Nephron (organoid): ENCODE results near the gene ANKIB1.

Experiments
- H3K27ac Mint-ChIP-seq, 3 experiments: 2 replicates each; pipeline ENCODE4 v1.8.0; 2020; ENCODE audit warnings: mixed read lengths in 3 of 3, mild to moderate bottlenecking in 2 of 3, moderate library complexity in 1 of 3
- H3K27me3 Mint-ChIP-seq: 2 replicates; pipeline ENCODE4 v1.8.0; 2021; ENCODE audit warnings: low read depth, mild to moderate bottlenecking, moderate library complexity, mixed read lengths
- H3K36me3 Mint-ChIP-seq: 2 replicates; pipeline ENCODE4 v1.8.0; 2020; ENCODE audit warnings: low read depth, mixed read lengths
- H3K4me1 Mint-ChIP-seq: 2 replicates; pipeline ENCODE4 v1.8.0; 2020; ENCODE audit warnings: mixed read lengths
- H3K4me3 Mint-ChIP-seq, 3 experiments: 2 replicates each; pipeline ENCODE4 v1.8.0; 2020; ENCODE audit warnings: mild to moderate bottlenecking in 3 of 3, mixed read lengths in 3 of 3, moderate library complexity in 2 of 3
- H3K9me3 Mint-ChIP-seq: 2 replicates; pipeline ENCODE4 v1.8.0; 2020; ENCODE audit warnings: mixed read lengths
- CTCF ChIP-seq, 3 experiments: fragments of 200-600 bp; sonication (generic); IDR thresholded peaks; one replicate each; pipeline ENCODE4 v1.5.0; 2021; ENCODE audit warnings: antibody characterized with exemption in 3 of 3; ENCODE audit not compliant: unreplicated experiment in 3 of 3

The ANKIB1 gene

GRCh38 chr7:92366730-92367129, 121.0 kb downstream of the ANKIB1 start:
- no peak for TF ChIP-seq CTCF (IDR thresholded peaks at IDR 0.05; ENCODE audit: unreplicated experiment in 3 of 3)
- no peaks in the 10 kb centered on the region for H3K9me3 Mint-ChIP-seq

DNA sequence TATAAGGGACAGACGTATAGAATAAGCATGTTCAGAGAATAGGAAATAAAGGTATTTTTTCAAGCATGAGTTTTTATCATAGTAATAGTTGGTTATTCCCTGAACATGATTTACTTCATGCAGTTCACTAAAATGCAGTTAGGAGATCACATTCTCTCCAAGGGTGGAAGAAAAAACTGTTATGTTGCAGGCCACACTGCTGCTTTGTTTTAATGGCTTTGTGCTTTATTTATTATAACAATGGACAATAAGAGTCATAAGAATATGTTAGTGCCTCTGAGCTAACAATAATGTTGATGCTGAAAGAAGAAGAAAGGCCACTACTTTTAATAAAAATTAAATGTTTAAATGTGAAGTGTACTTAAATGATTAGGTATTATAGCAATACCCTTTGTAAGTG, 123.0 kb downstream of the ANKIB1 start:
- H3K27me3 Mint-ChIP-seq: no peaks in the 10 kb centered on the region
- TF ChIP-seq CTCF (IDR thresholded peaks at IDR 0.05; ENCODE audit: unreplicated experiment in 3 of 3): no peak
- no peak overlapping the region for H3K4me3 Mint-ChIP-seq
- no peaks in the 10 kb centered on the region for H3K4me1 Mint-ChIP-seq
- peaks cover 42% of the 10 kb centered on the region for H3K36me3 Mint-ChIP-seq
- no peaks in the 10 kb centered on the region for H3K9me3 Mint-ChIP-seq
- H3K27ac Mint-ChIP-seq: no peak overlapping the region

More at GRCh38 chr7:92366730-92367129, 121.0 kb downstream of the ANKIB1 start:
- Mint-ChIP-seq H3K27ac (no peak overlapping the region), H3K4me3 (no peak overlapping the region), H3K36me3 (peaks cover 50% of the 10 kb centered on the region), H3K27me3 (no peaks in the 10 kb centered on the region), H3K4me1 (no peaks in the 10 kb centered on the region)

DNA sequence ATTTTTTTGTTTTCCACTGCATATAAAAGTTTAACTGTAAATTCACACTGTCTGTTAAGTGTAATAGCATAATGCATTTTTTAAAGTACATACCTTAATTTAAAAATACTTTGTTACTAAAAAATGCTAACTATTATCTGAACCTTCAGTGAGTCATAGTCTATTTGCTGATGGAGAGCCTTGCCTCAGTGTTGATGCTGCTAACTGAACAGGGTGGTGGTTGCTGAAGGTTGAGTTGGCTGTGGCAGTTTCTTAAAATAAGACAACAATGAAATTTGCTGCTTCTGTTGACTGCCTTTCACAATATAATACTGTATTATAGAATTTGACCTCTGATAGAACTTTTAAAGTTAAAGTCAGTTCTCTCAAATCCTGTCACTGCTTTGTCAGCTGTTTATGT, 129.2 kb downstream of the ANKIB1 start:
- no peak for TF ChIP-seq CTCF (IDR thresholded peaks at IDR 0.05; ENCODE audit: unreplicated experiment in 3 of 3)
- H3K4me1 Mint-ChIP-seq: no peaks in the 10 kb centered on the region
- H3K36me3 Mint-ChIP-seq: peaks cover 53% of the 10 kb centered on the region
- peaks cover 18% of the 10 kb centered on the region for H3K9me3 Mint-ChIP-seq
- no peak overlapping the region for H3K27ac Mint-ChIP-seq
- H3K27me3 Mint-ChIP-seq: no peaks in the 10 kb centered on the region
- no peak overlapping the region for H3K4me3 Mint-ChIP-seq

- Mint-ChIP-seq H3K4me3 (no peak overlapping the region), H3K4me1 (no peaks in the 10 kb centered on the region), H3K9me3 (no peaks in the 10 kb centered on the region), H3K36me3 (peaks cover 35% of the 10 kb centered on the region), H3K27me3 (no peaks in the 10 kb centered on the region), H3K27ac (no peak overlapping the region)
- TF ChIP-seq CTCF (IDR thresholded peaks at IDR 0.05; ENCODE audit: unreplicated experiment in 3 of 3): no peak
Measured at GRCh38 chr7:92391071-92391470, 145.3 kb downstream of the ANKIB1 start.

- H3K27me3 Mint-ChIP-seq: no peaks in the 10 kb centered on the region
- no peaks in the 10 kb centered on the region for H3K9me3 Mint-ChIP-seq
- no peak for TF ChIP-seq CTCF (IDR thresholded peaks at IDR 0.05; ENCODE audit: unreplicated experiment in 3 of 3)
- H3K36me3 Mint-ChIP-seq: peaks cover 23% of the 10 kb centered on the region
- H3K4me1 Mint-ChIP-seq: no peaks in the 10 kb centered on the region
- H3K4me3 Mint-ChIP-seq: no peak overlapping the region
- no peak overlapping the region for H3K27ac Mint-ChIP-seq
Measured at GRCh38 chr7:92397542-92397941, 151.8 kb downstream of the ANKIB1 start.

- no peak overlapping the region for H3K4me3 Mint-ChIP-seq
- H3K27ac Mint-ChIP-seq: no peak overlapping the region
- H3K36me3 Mint-ChIP-seq: peaks cover 22% of the 10 kb centered on the region
- TF ChIP-seq CTCF (IDR thresholded peaks at IDR 0.05; ENCODE audit: unreplicated experiment in 3 of 3): no peak
- no peaks in the 10 kb centered on the region for H3K9me3 Mint-ChIP-seq
- H3K27me3 Mint-ChIP-seq: no peaks in the 10 kb centered on the region
- H3K4me1 Mint-ChIP-seq: peaks cover 5% of the 10 kb centered on the region
Measured at GRCh38 chr7:92400013-92400412, 154.2 kb downstream of the ANKIB1 start.
